Coronary artery (tissue), 2 donors: ENCODE data around the gene ABLIM2.
A peak's percentile ranks its signal among the peaks of the same experiment; 100 is the strongest.

Experiments used
- DNase-seq: peaks from one replicate; pipeline ENCODE4 v3.0.0-alpha.2; 2017; ENCODE audit warnings: low spot score
- H3K27ac ChIP-seq, 2 donors: fragments of 200-600 bp; sonication (generic); one replicate each; pipeline ENCODE4 v1.5.1; 2016 to 2019
- H3K4me3 ChIP-seq: fragments of 200-600 bp; sonication (generic); 2 replicates; pipeline ENCODE4 v1.5.1; 2016; ENCODE audit warnings: mild to moderate bottlenecking, moderate library complexity
- TF ChIP-seq, protein P1 (sequence below): fragments of 200-600 bp; sonication (generic); IDR thresholded peaks from one replicate; pipeline ENCODE4 v1.5.1; 2019; ENCODE audit warnings: antibody characterized with exemption

The ABLIM2 gene

DNA sequence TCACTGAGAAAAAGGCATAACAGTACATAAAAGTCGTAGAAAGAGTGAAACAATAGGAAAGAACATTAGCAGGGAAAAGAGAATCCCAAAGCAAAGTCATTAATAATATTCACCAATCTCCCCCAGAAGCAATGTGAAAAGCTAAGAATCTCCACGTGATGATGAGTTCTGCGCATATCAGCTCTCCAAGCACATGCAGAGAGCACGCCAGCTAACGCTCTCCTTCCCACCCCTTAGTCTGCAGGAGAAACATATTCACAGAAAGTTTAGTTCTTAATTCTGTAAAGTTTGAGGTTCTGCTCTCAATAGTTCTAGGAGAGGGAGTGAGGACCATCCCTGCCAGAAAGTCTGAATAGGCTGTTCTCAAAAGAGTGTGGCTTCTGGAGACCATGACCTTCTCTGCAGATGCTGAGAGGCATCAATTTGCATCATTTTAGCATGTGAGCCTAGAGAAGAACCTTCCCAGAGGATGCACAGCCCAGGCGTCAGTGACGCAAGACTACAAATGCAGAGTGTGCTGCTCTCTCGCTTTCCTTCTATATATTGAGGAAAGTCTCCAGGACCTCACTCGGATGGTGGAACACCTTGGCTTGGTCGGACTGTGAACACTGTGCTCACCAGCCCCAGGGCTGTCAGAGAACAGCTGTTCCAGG, 167.7 kb downstream of the ABLIM2 start:
- TF ChIP-seq, protein P1, sequence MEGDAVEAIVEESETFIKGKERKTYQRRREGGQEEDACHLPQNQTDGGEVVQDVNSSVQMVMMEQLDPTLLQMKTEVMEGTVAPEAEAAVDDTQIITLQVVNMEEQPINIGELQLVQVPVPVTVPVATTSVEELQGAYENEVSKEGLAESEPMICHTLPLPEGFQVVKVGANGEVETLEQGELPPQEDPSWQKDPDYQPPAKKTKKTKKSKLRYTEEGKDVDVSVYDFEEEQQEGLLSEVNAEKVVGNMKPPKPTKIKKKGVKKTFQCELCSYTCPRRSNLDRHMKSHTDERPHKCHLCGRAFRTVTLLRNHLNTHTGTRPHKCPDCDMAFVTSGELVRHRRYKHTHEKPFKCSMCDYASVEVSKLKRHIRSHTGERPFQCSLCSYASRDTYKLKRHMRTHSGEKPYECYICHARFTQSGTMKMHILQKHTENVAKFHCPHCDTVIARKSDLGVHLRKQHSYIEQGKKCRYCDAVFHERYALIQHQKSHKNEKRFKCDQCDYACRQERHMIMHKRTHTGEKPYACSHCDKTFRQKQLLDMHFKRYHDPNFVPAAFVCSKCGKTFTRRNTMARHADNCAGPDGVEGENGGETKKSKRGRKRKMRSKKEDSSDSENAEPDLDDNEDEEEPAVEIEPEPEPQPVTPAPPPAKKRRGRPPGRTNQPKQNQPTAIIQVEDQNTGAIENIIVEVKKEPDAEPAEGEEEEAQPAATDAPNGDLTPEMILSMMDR = no peak
- Histone ChIP-seq H3K27ac (no peak overlapping the region), H3K4me3 (no peak overlapping the region)
- no peak for DNase-seq

DNA sequence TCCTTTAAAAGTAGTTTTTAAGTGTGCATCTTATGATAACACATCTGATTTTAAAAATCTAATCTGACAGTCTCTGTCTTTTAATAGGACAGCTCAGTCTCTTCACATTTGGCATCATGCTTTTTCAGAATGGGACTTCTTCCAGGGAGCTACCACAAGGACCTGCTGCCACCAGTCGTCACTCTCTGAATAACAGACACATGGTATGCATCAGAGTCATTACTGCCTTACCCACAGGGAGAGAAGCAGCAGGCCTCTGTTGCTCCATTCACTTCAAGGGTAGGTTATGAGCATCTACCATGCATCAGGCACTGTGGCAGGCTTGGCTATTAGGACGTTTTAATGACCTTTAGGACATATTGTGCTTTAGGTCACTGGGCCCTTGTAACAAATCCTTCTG, 169.0 kb downstream of the ABLIM2 start:
- TF ChIP-seq, protein P1 = no peak
- DNase-seq = no peak
- H3K4me3 ChIP-seq = no peak overlapping the region
- H3K27ac ChIP-seq = no peak overlapping the region

- H3K4me3 ChIP-seq = no peak overlapping the region
- no peak overlapping the region for H3K27ac ChIP-seq
- DNase-seq = no peak
- TF ChIP-seq, protein P1 = no peak
Measured at GRCh38 chr4:7988437-7988836, 170.2 kb downstream of the ABLIM2 start.

GRCh38 chr4:7987148-7987989, 171.2 kb downstream of the ABLIM2 start:
- no peak overlapping the region for H3K27ac ChIP-seq
- DNase-seq = no peak
- TF ChIP-seq, protein P1 = peak; percentile 70
- no peak overlapping the region for H3K4me3 ChIP-seq

DNA sequence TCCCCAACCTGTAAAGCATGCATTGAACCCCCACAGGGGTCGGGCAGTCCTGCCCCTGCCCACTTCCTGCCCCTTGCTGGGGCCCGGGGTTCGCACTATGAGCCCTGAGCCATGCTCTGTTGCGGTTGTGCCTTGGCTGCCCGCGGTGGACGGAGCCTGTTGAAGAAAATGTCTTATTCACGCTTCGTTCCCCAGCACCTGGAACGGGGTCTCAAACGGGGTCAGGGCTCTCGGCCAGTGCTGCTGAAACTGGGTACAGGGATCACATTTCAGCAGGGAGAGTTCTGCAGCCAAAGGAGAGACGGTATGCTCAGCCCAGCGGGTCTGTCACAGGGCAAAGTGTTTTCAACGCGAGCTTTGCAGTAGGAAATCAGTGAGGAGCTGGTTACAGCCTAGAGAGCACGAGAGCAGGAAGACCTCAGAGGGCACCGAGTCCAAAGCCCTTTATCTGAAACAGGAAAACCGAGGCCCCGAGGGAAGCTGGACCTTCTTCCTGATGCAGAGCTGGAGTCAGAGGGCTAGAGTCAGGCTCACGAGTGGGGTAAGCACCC, 172.6 kb downstream of the ABLIM2 start:
- no peak overlapping the region for H3K4me3 ChIP-seq
- TF ChIP-seq, protein P1 = no peak
- no peak for DNase-seq
- H3K27ac ChIP-seq = no peak overlapping the region

- H3K4me3 ChIP-seq = no peak overlapping the region
- H3K27ac ChIP-seq = no peak overlapping the region
- TF ChIP-seq, protein P1 = no peak
- no peak for DNase-seq
Measured at GRCh38 chr4:7985072-7985471, 173.5 kb downstream of the ABLIM2 start.
